ENCODE measurements around the gene FOSL2. TPM values are rescaled to one million over a fixed set of nuclear protein-coding genes. Genes with fewer than 3 reads are reported as not detected.

The FOSL2 gene
- total and polyA plus RNA-seq, 10 of the 15 experiments (the other 5 are each of a cell fraction or from before 2014, with no cell fraction given) = 0.05 to 1.3 (median 0.34) TPM

GRCh38 chr2:28392297-28393113 is at the start of gene FOSL2 (continued):
- TF ChIP-seq, protein P1, sequence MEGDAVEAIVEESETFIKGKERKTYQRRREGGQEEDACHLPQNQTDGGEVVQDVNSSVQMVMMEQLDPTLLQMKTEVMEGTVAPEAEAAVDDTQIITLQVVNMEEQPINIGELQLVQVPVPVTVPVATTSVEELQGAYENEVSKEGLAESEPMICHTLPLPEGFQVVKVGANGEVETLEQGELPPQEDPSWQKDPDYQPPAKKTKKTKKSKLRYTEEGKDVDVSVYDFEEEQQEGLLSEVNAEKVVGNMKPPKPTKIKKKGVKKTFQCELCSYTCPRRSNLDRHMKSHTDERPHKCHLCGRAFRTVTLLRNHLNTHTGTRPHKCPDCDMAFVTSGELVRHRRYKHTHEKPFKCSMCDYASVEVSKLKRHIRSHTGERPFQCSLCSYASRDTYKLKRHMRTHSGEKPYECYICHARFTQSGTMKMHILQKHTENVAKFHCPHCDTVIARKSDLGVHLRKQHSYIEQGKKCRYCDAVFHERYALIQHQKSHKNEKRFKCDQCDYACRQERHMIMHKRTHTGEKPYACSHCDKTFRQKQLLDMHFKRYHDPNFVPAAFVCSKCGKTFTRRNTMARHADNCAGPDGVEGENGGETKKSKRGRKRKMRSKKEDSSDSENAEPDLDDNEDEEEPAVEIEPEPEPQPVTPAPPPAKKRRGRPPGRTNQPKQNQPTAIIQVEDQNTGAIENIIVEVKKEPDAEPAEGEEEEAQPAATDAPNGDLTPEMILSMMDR (IDR thresholded peaks at IDR 0.05 in 2 of 3, conservative IDR thresholded peaks at IDR 0.05 in 1 of 3; ENCODE audit: control insufficient read depth in 2 of 3, extremely low read depth in 1 of 3, insufficient read depth in 1 of 3, low read depth in 3 of 3, low read length in 3 of 3) = 0 out of 6 replicates have a peak, but pooled peaks of 1 of the 3 experiments have one; percentile 0
- TF ChIP-seq NR2C1 (IDR thresholded peaks at IDR 0.05) (no peak), DPF2 (IDR thresholded peaks at IDR 0.05) (0 out of 2 replicates have a peak, but pooled peaks have one; percentile 49), HDAC2 (IDR thresholded peaks at IDR 0.05) (no peak), SIX5 (IDR thresholded peaks at IDR 0.05; ENCODE audit: low read depth, low read length, severe bottlenecking) (no peak), SMAD5 (IDR thresholded peaks at IDR 0.05; ENCODE audit: low read depth) (no peak), MTA2 (IDR thresholded peaks at IDR 0.05; ENCODE audit: low read depth) (no peak), LARP7 (IDR thresholded peaks at IDR 0.05) (peak; percentile 41), RAD51 (IDR thresholded peaks at IDR 0.05) (peak; percentile 36; the same call in 1 of the 2 replicates), GATAD2B (conservative IDR thresholded peaks at IDR 0.05; ENCODE audit: low read depth) (no peak; the same call in none of the 2 replicates), SUZ12 (IDR thresholded peaks at IDR 0.05; ENCODE audit: unreplicated experiment) (no peak), NR2F1 (conservative IDR thresholded peaks at IDR 0.05) (0 out of 2 replicates have a peak, but pooled peaks have one; percentile 14), PAX5 (IDR thresholded peaks at IDR 0.05; ENCODE audit: borderline replicate concordance, low read depth, low read length) (no peak), NRF1 (conservative IDR thresholded peaks at IDR 0.05; ENCODE audit: low read depth, low read length) (no peak), TCF3 (IDR thresholded peaks at IDR 0.05; ENCODE audit: borderline replicate concordance, insufficient read depth, low read depth, low read length) (0 out of 2 replicates have a peak, but pooled peaks have one; percentile 54), NFXL1 (IDR thresholded peaks at IDR 0.05; ENCODE audit: borderline replicate concordance) (peak; percentile 78), KAT2A (conservative IDR thresholded peaks at IDR 0.05; ENCODE audit: control insufficient read depth, low read depth, low read length) (no peak), TCF7 (IDR thresholded peaks at IDR 0.05; ENCODE audit: borderline replicate concordance) (no peak), ZNF274 (IDR thresholded peaks at IDR 0.05; ENCODE audit: insufficient read depth, insufficient read length) (no peak), YBX1 (IDR thresholded peaks at IDR 0.05) (no peak), RCOR1 (conservative IDR thresholded peaks at IDR 0.05; ENCODE audit: low read depth, low read length) (no peak)
- TF ChIP-seq, protein P2, sequence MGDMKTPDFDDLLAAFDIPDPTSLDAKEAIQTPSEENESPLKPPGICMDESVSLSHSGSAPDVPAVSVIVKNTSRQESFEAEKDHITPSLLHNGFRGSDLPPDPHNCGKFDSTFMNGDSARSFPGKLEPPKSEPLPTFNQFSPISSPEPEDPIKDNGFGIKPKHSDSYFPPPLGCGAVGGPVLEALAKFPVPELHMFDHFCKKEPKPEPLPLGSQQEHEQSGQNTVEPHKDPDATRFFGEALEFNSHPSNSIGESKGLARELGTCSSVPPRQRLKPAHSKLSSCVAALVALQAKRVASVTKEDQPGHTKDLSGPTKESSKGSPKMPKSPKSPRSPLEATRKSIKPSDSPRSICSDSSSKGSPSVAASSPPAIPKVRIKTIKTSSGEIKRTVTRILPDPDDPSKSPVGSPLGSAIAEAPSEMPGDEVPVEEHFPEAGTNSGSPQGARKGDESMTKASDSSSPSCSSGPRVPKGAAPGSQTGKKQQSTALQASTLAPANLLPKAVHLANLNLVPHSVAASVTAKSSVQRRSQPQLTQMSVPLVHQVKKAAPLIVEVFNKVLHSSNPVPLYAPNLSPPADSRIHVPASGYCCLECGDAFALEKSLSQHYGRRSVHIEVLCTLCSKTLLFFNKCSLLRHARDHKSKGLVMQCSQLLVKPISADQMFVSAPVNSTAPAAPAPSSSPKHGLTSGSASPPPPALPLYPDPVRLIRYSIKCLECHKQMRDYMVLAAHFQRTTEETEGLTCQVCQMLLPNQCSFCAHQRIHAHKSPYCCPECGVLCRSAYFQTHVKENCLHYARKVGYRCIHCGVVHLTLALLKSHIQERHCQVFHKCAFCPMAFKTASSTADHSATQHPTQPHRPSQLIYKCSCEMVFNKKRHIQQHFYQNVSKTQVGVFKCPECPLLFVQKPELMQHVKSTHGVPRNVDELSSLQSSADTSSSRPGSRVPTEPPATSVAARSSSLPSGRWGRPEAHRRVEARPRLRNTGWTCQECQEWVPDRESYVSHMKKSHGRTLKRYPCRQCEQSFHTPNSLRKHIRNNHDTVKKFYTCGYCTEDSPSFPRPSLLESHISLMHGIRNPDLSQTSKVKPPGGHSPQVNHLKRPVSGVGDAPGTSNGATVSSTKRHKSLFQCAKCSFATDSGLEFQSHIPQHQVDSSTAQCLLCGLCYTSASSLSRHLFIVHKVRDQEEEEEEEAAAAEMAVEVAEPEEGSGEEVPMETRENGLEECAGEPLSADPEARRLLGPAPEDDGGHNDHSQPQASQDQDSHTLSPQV (IDR thresholded peaks at IDR 0.05) = no peak
- TF ChIP-seq, protein P3, sequence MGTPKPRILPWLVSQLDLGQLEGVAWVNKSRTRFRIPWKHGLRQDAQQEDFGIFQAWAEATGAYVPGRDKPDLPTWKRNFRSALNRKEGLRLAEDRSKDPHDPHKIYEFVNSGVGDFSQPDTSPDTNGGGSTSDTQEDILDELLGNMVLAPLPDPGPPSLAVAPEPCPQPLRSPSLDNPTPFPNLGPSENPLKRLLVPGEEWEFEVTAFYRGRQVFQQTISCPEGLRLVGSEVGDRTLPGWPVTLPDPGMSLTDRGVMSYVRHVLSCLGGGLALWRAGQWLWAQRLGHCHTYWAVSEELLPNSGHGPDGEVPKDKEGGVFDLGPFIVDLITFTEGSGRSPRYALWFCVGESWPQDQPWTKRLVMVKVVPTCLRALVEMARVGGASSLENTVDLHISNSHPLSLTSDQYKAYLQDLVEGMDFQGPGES (IDR thresholded peaks at IDR 0.05) = no peak

All from GM12878 (cell line).